ENCODE data around the gene TMEM215. TPM values are rescaled to one million over a fixed set of nuclear protein-coding genes. Genes with fewer than 3 reads are reported as not detected.

TMEM215 gene
- total RNA-seq, result not detected in 2 replicates

DNA sequence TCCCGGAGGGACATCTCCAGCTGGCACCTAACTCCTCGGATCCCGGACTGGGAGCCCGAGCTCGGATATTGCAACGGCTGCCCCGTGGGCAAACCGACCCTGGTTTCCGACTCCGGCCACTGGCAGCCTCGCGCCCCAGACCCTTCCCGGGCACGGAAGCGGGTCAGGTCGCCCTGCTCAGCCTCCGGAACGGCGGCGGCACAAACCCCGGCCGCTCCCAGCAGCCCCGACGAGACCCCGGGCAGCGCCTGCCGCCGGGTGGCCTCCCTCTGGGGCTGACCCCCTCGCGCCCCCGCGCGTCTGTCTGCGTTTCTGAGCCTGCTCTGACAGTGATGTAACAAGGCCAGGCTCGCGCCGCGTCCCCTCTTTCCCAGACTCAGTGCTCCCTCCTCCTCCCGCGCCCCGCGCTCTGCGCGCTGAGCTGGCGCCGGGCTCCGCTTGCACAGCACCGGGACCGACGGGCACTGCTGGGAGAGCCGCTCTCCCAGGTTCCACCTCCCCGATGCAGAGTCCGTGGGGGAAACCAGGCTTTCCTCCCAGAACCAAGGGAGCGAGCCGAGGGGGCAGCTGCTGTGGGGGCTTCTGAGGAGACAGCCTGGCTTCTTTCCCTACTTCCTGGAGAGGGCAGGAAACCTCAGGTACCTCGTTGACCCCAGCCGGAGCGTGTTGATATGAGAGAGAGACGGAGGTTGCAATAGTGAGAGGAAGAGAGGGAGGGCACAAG is at the start of gene TMEM215:
Gene TMEM215 (plus strand): TSS at position 373 of the 724 bp plus-strand sequence. CDS start 644 bp downstream, outside the sequence.

Small RNA genes lying within 50 kb of the gene (small RNA-seq; reads per million reads assigned to genes)
- not detected for gene RF00019

Other genes with a start within 250 kb of the TMEM215 start
- gene SMIM27, start 231.2 kb upstream of the TMEM215 start, total RNA-seq, result 2.7 and 5.9 TPM in 2 replicates
- gene TOPORS, start 231.0 kb upstream of the TMEM215 start, total RNA-seq, result 21.2 and 25.1 TPM in 2 replicates
- gene NDUFB6, start 210.4 kb upstream of the TMEM215 start, total RNA-seq, result 13.0 and 48.9 TPM in 2 replicates
- gene TAF1L, start 147.9 kb upstream of the TMEM215 start, total RNA-seq, result not detected in 2 replicates
- gene APTX, start 218.1 kb downstream of the TMEM215 start, total RNA-seq, result 25.6 and 28.7 TPM in 2 replicates
- 46.3 and 47.9 TPM in 2 replicates for gene DNAJA1, start 241.7 kb downstream of the TMEM215 start, total RNA-seq

Data from placental epithelial cell (primary cell).